ENCODE measurements around the gene FOXD3. TPM values are rescaled to one million over a fixed set of nuclear protein-coding genes. Genes with fewer than 3 reads are reported as not detected.

The FOXD3 gene
- polyA plus RNA-seq (2012; ENCODE audit: insufficient read length, low read depth) = not detected

DNA sequence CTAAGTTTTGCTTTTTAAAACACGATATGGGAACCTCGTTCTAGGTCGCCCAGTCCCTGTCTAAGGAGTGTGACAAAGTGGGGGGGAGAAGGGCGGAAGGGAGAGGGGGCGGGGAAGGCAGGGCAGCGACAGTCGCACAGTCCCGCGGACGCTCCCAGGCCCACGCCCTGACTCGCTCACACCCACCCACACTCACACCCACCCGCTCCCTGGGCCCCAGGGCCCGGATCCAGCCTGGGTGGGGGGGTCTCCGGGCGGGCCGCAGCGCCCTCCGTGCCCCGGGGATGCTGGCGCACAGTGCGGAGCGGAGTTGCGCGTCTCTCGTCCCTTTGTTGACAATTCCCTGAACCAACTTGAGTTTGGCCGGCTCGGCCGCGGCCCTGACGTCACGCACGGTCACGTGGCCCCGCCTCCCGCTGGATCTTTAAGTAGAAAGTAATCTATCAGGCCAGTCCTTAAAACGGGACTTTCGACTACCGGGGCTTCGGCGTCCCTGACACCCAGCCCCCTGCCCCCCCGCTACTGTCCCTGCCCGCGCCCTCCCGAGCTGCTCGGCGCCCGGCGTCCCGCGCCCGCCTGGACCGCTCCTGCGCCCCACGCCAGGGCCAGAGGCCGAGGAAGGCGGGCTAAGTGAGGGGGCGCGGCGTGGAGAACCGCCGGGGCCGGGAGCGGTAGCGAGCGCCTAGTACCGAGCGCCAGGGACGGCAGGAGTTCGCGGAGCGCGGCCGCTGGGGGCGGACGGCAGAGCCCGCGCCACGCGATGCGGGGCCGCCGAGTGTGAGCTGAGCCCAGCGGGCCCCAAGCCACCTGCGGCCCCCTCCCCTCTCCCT, at the start of gene FOXD3:
TSS of gene FOXD3 (plus strand) at position 454 of the 830 bp plus-strand sequence. CDS start 492 bp downstream, outside the sequence.
- TF ChIP-seq FOXP2 (optimal IDR thresholded peaks at IDR 0.05; ENCODE audit: borderline replicate concordance, extremely low read depth, extremely low read length, insufficient read depth) = no peak
- TF ChIP-seq, protein P1, sequence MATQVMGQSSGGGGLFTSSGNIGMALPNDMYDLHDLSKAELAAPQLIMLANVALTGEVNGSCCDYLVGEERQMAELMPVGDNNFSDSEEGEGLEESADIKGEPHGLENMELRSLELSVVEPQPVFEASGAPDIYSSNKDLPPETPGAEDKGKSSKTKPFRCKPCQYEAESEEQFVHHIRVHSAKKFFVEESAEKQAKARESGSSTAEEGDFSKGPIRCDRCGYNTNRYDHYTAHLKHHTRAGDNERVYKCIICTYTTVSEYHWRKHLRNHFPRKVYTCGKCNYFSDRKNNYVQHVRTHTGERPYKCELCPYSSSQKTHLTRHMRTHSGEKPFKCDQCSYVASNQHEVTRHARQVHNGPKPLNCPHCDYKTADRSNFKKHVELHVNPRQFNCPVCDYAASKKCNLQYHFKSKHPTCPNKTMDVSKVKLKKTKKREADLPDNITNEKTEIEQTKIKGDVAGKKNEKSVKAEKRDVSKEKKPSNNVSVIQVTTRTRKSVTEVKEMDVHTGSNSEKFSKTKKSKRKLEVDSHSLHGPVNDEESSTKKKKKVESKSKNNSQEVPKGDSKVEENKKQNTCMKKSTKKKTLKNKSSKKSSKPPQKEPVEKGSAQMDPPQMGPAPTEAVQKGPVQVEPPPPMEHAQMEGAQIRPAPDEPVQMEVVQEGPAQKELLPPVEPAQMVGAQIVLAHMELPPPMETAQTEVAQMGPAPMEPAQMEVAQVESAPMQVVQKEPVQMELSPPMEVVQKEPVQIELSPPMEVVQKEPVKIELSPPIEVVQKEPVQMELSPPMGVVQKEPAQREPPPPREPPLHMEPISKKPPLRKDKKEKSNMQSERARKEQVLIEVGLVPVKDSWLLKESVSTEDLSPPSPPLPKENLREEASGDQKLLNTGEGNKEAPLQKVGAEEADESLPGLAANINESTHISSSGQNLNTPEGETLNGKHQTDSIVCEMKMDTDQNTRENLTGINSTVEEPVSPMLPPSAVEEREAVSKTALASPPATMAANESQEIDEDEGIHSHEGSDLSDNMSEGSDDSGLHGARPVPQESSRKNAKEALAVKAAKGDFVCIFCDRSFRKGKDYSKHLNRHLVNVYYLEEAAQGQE (IDR thresholded peaks at IDR 0.05; ENCODE audit: insufficient read depth in 1 of 2, low read depth in 2 of 2, low read length in 2 of 2) = no peak
- no peak for TF ChIP-seq POLR2AphosphoS5 (IDR thresholded peaks at IDR 0.05; ENCODE audit: low read depth, low read length)
- TF ChIP-seq TAF1 (IDR thresholded peaks at IDR 0.05; ENCODE audit: borderline replicate concordance, insufficient read depth, low read length) = no peak
- no peak for TF ChIP-seq SIN3A (IDR thresholded peaks at IDR 0.05; ENCODE audit: borderline replicate concordance, insufficient read depth, low read length)

DNA sequence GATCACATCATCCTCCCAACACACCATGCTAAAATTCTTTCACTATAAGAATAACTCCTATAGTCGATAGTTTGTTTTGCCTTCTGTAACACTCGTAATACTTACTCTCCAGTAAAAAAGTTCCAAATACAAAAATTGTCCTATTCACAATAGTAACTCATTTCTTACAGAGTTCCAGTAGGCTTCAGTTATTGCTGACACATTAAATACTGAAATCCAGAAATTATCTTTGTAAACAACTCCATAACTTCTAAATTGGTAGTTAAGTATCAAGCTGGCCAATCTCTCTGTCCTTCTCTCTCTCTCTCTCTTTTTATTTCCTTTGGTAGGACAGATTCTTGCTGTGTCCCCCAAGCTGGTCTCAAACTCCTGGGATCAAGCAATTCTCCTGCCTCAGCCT, 49.6 kb upstream of the FOXD3 start:
- TF ChIP-seq FOXP2 (optimal IDR thresholded peaks at IDR 0.05; ENCODE audit: borderline replicate concordance, extremely low read depth, extremely low read length, insufficient read depth) = no peak
- no peak for TF ChIP-seq POLR2AphosphoS5 (IDR thresholded peaks at IDR 0.05; ENCODE audit: low read depth, low read length)
- no peak for TF ChIP-seq TAF1 (IDR thresholded peaks at IDR 0.05; ENCODE audit: borderline replicate concordance, insufficient read depth, low read length)
- TF ChIP-seq, protein P1 (IDR thresholded peaks at IDR 0.05; ENCODE audit: insufficient read depth in 1 of 2, low read depth in 2 of 2, low read length in 2 of 2) = no peak
- no peak for TF ChIP-seq SIN3A (IDR thresholded peaks at IDR 0.05; ENCODE audit: borderline replicate concordance, insufficient read depth, low read length)

DNA sequence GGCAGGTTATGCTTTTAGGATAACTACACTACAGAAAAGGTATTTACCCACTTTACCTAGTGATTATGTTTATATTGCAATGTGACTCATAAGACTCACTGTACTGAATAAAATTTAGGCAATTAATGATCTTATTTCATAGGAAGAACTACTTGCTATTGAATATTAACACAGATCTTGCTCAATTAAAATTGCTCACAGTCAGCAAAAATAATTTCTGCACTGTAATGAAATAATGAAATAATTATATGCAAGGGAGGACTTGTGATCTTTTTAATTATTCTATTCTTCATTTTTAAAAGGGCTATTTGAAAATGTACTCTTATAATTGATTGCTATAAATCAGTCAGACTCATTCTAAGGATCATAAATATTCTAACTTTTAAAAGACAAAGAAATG, 48.0 kb upstream of the FOXD3 start:
- TF ChIP-seq FOXP2 (optimal IDR thresholded peaks at IDR 0.05; ENCODE audit: borderline replicate concordance, extremely low read depth, extremely low read length, insufficient read depth) (no peak), TAF1 (IDR thresholded peaks at IDR 0.05; ENCODE audit: borderline replicate concordance, insufficient read depth, low read length) (no peak), POLR2AphosphoS5 (IDR thresholded peaks at IDR 0.05; ENCODE audit: low read depth, low read length) (no peak), SIN3A (IDR thresholded peaks at IDR 0.05; ENCODE audit: borderline replicate concordance, insufficient read depth, low read length) (no peak)
- TF ChIP-seq, protein P1 (IDR thresholded peaks at IDR 0.05; ENCODE audit: insufficient read depth in 1 of 2, low read depth in 2 of 2, low read length in 2 of 2) = no peak

DNA sequence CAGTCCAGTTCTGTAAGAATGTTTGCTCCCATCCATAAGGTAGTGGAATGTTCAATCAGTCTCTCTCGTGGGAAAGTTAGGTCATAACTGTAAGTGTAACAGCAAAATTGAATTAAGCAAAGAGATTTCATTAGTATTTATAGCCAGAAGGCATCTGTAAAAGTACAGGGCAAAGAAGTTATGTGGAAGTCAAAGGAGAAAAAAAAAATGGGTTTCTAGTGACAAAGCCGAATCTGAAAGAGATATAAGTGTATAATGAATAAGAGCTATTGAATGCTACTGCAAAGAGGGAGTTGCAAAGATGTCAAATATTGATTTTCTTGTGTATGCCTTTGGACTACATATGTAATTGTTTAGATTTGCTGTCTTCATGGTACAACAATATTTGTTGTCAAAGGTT, 47.4 kb upstream of the FOXD3 start:
- TF ChIP-seq SIN3A (IDR thresholded peaks at IDR 0.05; ENCODE audit: borderline replicate concordance, insufficient read depth, low read length) = no peak
- TF ChIP-seq POLR2AphosphoS5 (IDR thresholded peaks at IDR 0.05; ENCODE audit: low read depth, low read length) = no peak
- TF ChIP-seq TAF1 (IDR thresholded peaks at IDR 0.05; ENCODE audit: borderline replicate concordance, insufficient read depth, low read length) = no peak
- TF ChIP-seq FOXP2 (optimal IDR thresholded peaks at IDR 0.05; ENCODE audit: borderline replicate concordance, extremely low read depth, extremely low read length, insufficient read depth) = no peak
- TF ChIP-seq, protein P1 (IDR thresholded peaks at IDR 0.05; ENCODE audit: insufficient read depth in 1 of 2, low read depth in 2 of 2, low read length in 2 of 2) = no peak
